K562 (cell line): ENCODE results near the gene TAF11. TPM values are rescaled to one million over a fixed set of nuclear protein-coding genes. Genes with fewer than 3 reads are reported as not detected.

Experiments
- CBFA2T3 ChIP-seq: fragments of 450-650 bp; IDR thresholded peaks from 2 replicates; pipeline ENCODE4 v1.6.1; 2017
- DMBX1 ChIP-seq: fragments of 250-450 bp; sonication (Bioruptor Pico); IDR thresholded peaks from 2 replicates; pipeline ENCODE4 v1.8.0; 2022; ENCODE audit warnings: inconsistent platforms, mild to moderate bottlenecking, moderate library complexity, borderline replicate concordance
- GATAD2B ChIP-seq: fragments of 450-650 bp; IDR thresholded peaks from 2 replicates; pipeline ENCODE4 v1.6.1; 2017; ENCODE audit warnings: mild to moderate bottlenecking, borderline replicate concordance
- HDAC3 ChIP-seq: fragments of 450-650 bp; IDR thresholded peaks from 2 replicates; pipeline ENCODE4 v1.6.1; 2018; ENCODE audit warnings: borderline replicate concordance, mild to moderate bottlenecking, moderate library complexity; ENCODE audit not compliant: partially characterized antibody
- MAFK ChIP-seq: IDR thresholded peaks from 2 replicates; pipeline ENCODE4 v1.6.1; 2011; ENCODE audit warnings: low read length, improper control_type of control experiment
- MTF1 ChIP-seq: fragments of 250-450 bp; sonication (Bioruptor Pico); IDR thresholded peaks from 2 replicates; pipeline ENCODE4 v1.9.0; 2021; ENCODE audit warnings: moderate library complexity, mild to moderate bottlenecking, inconsistent platforms, borderline replicate concordance
- MYNN ChIP-seq, 2 experiments: sonication (generic); formaldehyde crosslinking in 1 of 2; IDR thresholded peaks; 2 replicates each; pipeline versions ENCODE4 v1.5.0 to v1.6.1; 2016 to 2020; ENCODE audit warnings: antibody characterized with exemption in 1 of 2, missing genetic modification reagents in 1 of 2
- NR2C1 ChIP-seq, 2 experiments: fragments of 450-650 bp; IDR thresholded peaks; 2 replicates each; pipeline ENCODE4 v1.6.1; 2017; ENCODE audit warnings: mild to moderate bottlenecking in 2 of 2, antibody characterized with exemption in 1 of 2, inconsistent platforms in 1 of 2, missing compliant biosample characterization in 1 of 2, missing genetic modification characterization in 1 of 2
- PML ChIP-seq: IDR thresholded peaks from 2 replicates; pipeline ENCODE4 v1.6.1; 2012; ENCODE audit warnings: low read length, inconsistent platforms
- SMAD4 ChIP-seq: fragments of 250-450 bp; sonication (Bioruptor Pico); conservative IDR thresholded peaks from 2 replicates; pipeline ENCODE4 v1.8.0; 2021; ENCODE audit warnings: inconsistent platforms, mild to moderate bottlenecking, moderate library complexity
- SNRNP70 ChIP-seq: fragments of 200-400 bp; formaldehyde crosslinking; optimal IDR thresholded peaks from 2 replicates; pipeline ENCODE3; 2017; ENCODE audit warnings: low read depth, low read length
- SUPT5H ChIP-seq: fragments of 450-650 bp; IDR thresholded peaks from 2 replicates; pipeline ENCODE4 v1.6.1; 2016
- TAL1 ChIP-seq: fragments of 450-650 bp; IDR thresholded peaks from 2 replicates; pipeline ENCODE4 v1.6.1; 2016; ENCODE audit warnings: mild to moderate bottlenecking
- ZNF146 ChIP-seq: IDR thresholded peaks from one replicate; pipeline ENCODE4 v1.6.1; 2018; ENCODE audit warnings: missing compliant biosample characterization; ENCODE audit not compliant: unreplicated experiment
- ZNF224 ChIP-seq: sonication (generic); formaldehyde crosslinking; IDR thresholded peaks from 2 replicates; pipeline ENCODE4 v1.8.0; 2022; ENCODE audit warnings: mild to moderate bottlenecking, missing genetic modification reagents
- ZNF263 ChIP-seq: sonication (generic); formaldehyde crosslinking; IDR thresholded peaks from 2 replicates; pipeline ENCODE4 v1.8.0; 2022; ENCODE audit warnings: mild to moderate bottlenecking, missing genetic modification reagents, borderline replicate concordance
- ZNF507 ChIP-seq: conservative IDR thresholded peaks from 2 replicates; pipeline ENCODE4 v1.6.1; 2017; ENCODE audit warnings: missing genetic modification characterization, missing compliant biosample characterization
- polyA plus RNA-seq, 8 experiments: library from polyadenylated mRNA; depleted of rRNA in 4 of 8; stranded (reverse) in 5 of 8; unstranded in 3 of 8; fragments of >200 nt; fragmentation: Nextera tagmentation in 2 of 8; fragmentation: Illumina TruSeq in 1 of 8; extraction: Ambion mirVana in 2 of 8; extraction: Trizol in 1 of 8; gene quantifications; 2 replicates each; pipeline versions ENCODE4 v1.2.1 to v1.2.3, GENCODE V29; 2011 to 2014; ENCODE audit warnings: inconsistent platforms in 1 of 8, missing spikeins in 1 of 8
- total RNA-seq, 7 experiments: library from RNA; depleted of rRNA in 6 of 7; stranded (reverse); fragments of >200 nt in 6 of 7; fragmentation: Illumina TruSeq in 2 of 7; extraction: Trizol in 2 of 7; gene quantifications; 2 replicates each; pipeline versions ENCODE4 v1.2.1 to v1.2.3, GENCODE V29; 2011 to 2021; ENCODE audit warnings: low replicate concordance in 1 of 7
- TF ChIP-seq, protein P1 (sequence below): fragments of 450-650 bp; formaldehyde crosslinking; IDR thresholded peaks from 2 replicates; pipeline ENCODE4 v1.4.0; 2020; ENCODE audit warnings: mild to moderate bottlenecking
- TF ChIP-seq, protein P2 (sequence below): sonication (generic); formaldehyde crosslinking; IDR thresholded peaks from 2 replicates; pipeline ENCODE4 v1.9.0; 2022; ENCODE audit warnings: mild to moderate bottlenecking, missing genetic modification reagents
- TF ChIP-seq, protein P3 (sequence below), 2 experiments: fragments of 450-650 bp; formaldehyde crosslinking in 1 of 2; IDR thresholded peaks; 2 replicates each; pipeline versions ENCODE4 v1.4.0 to v1.6.1; 2014 to 2020; ENCODE audit warnings: mild to moderate bottlenecking in 2 of 2, borderline replicate concordance in 1 of 2, low read depth in 1 of 2

Gene TAF11
- total and polyA plus RNA-seq, 9 of the 15 experiments (the other 6 are each of a cell fraction or from before 2014, with no cell fraction given): 40.9 to 91.9 (median 71.9) TPM

DNA sequence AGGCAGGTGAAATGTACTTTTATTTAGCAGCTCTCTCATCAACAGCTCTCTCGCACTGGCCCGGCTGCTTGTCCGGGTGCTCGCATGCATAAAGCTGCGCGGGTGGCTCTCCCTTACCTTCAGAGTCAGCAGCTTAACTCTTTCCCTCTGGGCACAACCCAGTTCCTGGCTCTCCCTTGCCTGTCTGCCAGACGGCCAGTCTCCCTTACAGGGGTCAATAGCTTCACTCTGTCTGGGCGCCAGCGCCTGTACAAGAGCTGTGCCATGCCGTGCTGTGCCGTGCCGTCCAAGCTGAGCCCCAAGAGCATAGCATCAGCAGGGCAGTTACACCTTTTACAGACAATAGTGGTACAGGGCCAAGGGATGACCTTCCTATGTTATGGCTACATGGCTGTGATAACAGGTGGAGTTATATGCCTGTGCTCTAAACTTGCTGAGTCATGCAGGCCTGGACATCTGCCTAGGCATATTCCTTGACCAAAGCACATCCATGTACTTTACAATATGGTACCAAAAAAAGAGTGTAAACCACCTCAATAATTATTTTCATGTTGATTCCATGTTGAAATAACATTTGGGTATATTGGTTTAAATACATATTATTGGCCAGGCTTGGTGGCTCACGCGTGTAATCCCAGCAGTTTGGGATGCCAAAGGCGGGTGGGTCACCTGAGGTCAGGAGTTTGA is 48.0 kb downstream of the TAF11 start (continued):
- TF ChIP-seq ZNF507 (tag) (no peak), MTF1 (CRISPR knock-in tag) (0 out of 2 replicates have a peak, but pooled peaks have one; percentile 23), SMAD4 (CRISPR knock-in tag) (peak; percentile 67), TAL1 (no peak), SNRNP70 (no peak), MYNN (IDR thresholded peaks at IDR 0.05) (no peak), MYNN (CRISPR knock-in tag; IDR thresholded peaks at IDR 0.05) (no peak), HDAC3 (no peak), CBFA2T3 (0 out of 2 replicates have a peak, but pooled peaks have one; percentile 5), GATAD2B (no peak), SUPT5H (no peak), DMBX1 (CRISPR knock-in tag) (peak; percentile 69; the same call in 1 of the 2 replicates), ZNF263 (CRISPR knock-in tag) (no peak), ZNF146 (CRISPR knock-in tag) (no peak), NR2C1 (IDR thresholded peaks at IDR 0.05) (no peak), NR2C1 (tag; IDR thresholded peaks at IDR 0.05) (peak; percentile 74), ZNF224 (no peak), PML (no peak), MAFK (peak; percentile 90)
- TF ChIP-seq, protein P1, sequence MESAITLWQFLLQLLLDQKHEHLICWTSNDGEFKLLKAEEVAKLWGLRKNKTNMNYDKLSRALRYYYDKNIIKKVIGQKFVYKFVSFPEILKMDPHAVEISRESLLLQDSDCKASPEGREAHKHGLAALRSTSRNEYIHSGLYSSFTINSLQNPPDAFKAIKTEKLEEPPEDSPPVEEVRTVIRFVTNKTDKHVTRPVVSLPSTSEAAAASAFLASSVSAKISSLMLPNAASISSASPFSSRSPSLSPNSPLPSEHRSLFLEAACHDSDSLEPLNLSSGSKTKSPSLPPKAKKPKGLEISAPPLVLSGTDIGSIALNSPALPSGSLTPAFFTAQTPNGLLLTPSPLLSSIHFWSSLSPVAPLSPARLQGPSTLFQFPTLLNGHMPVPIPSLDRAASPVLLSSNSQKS (CRISPR knock-in tag): no peak
- TF ChIP-seq, protein P2, sequence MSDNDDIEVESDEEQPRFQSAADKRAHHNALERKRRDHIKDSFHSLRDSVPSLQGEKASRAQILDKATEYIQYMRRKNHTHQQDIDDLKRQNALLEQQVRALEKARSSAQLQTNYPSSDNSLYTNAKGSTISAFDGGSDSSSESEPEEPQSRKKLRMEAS: no peak
- TF ChIP-seq, protein P3, sequence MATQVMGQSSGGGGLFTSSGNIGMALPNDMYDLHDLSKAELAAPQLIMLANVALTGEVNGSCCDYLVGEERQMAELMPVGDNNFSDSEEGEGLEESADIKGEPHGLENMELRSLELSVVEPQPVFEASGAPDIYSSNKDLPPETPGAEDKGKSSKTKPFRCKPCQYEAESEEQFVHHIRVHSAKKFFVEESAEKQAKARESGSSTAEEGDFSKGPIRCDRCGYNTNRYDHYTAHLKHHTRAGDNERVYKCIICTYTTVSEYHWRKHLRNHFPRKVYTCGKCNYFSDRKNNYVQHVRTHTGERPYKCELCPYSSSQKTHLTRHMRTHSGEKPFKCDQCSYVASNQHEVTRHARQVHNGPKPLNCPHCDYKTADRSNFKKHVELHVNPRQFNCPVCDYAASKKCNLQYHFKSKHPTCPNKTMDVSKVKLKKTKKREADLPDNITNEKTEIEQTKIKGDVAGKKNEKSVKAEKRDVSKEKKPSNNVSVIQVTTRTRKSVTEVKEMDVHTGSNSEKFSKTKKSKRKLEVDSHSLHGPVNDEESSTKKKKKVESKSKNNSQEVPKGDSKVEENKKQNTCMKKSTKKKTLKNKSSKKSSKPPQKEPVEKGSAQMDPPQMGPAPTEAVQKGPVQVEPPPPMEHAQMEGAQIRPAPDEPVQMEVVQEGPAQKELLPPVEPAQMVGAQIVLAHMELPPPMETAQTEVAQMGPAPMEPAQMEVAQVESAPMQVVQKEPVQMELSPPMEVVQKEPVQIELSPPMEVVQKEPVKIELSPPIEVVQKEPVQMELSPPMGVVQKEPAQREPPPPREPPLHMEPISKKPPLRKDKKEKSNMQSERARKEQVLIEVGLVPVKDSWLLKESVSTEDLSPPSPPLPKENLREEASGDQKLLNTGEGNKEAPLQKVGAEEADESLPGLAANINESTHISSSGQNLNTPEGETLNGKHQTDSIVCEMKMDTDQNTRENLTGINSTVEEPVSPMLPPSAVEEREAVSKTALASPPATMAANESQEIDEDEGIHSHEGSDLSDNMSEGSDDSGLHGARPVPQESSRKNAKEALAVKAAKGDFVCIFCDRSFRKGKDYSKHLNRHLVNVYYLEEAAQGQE (IDR thresholded peaks at IDR 0.05; ENCODE audit: borderline replicate concordance): no peak
- TF ChIP-seq, protein P3 (CRISPR knock-in tag; IDR thresholded peaks at IDR 0.05; ENCODE audit: low read depth): no peak
